Measurements from ENCODE around the gene YAF2. TPM values are rescaled to one million over a fixed set of nuclear protein-coding genes. Genes with fewer than 3 reads are reported as not detected.
A peak's percentile ranks its signal among the peaks of the same experiment; 100 is the strongest.

YAF2 gene
- total and polyA plus RNA-seq, 2 of the 13 experiments (the other 11 are each of a cell fraction or from before 2014, with no cell fraction given), result 8.4 to 11.7 TPM

DNA sequence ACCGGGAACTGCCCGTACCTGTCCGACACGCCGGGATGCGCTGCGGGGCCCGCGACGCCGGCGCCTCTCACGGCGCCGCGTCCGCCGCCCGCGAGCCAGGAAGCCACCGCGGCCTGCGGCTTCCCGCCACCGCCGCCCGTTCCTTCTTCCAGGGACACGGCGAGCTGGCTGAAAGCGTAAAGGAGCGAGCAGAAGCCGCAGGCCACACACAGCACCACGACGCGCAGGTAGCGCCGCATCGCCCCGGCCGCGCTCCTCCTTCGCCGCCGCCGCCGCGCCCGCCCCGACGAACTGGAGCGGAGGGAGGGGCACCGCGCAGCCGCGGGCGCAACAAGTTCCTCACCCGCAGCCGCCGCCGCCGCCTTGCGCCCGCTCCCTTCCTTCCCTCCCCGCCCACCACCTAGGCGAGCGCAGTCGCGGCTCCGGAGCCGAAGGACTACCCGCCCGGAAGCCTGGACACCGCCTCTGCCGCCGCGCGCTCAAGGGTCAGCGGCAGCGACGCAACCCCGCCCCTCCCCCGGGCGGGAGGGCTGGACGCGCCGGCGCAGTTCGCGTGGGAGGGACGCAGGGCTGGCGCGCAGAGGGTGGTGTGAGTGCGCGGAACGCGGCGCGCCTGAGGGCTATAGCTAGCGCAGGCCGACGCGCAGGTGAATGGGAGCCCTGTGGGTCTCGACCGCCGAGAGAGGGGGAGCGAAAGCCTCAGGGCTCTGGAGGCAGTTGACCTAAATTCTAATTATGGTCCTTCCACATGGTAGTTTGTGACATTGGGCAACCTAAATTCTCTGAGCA, 93.4 kb downstream of the YAF2 start, which contains the start of gene GXYLT1 (continued):
- TF ChIP-seq, protein P1, sequence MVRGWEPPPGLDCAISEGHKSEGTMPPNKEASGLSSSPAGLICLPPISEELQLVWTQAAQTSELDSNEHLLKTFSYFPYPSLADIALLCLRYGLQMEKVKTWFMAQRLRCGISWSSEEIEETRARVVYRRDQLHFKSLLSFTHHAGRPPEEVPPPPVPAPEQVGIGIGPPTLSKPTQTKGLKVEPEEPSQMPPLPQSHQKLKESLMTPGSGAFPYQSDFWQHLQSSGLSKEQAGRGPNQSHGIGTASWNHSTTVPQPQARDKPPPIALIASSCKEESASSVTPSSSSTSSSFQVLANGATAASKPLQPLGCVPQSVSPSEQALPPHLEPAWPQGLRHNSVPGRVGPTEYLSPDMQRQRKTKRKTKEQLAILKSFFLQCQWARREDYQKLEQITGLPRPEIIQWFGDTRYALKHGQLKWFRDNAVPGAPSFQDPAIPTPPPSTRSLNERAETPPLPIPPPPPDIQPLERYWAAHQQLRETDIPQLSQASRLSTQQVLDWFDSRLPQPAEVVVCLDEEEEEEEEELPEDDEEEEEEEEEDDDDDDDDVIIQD (CRISPR knock-in tag; IDR thresholded peaks at IDR 0.05; ENCODE audit: low read depth), result peak; percentile 52; the same call in 1 of the 2 replicates
- TF ChIP-seq MIER2 (CRISPR knock-in tag; IDR thresholded peaks at IDR 0.05) (no peak), CEBPB (IDR thresholded peaks at IDR 0.05; ENCODE audit: borderline replicate concordance, low read depth, low read length) (peak; percentile 19; the same call in 1 of the 2 replicates), SP1 (IDR thresholded peaks at IDR 0.05) (no peak), SP1 (CRISPR knock-in tag; IDR thresholded peaks at IDR 0.05) (peak; percentile 76), JUND (CRISPR knock-in tag; IDR thresholded peaks at IDR 0.05) (no peak), ZNF3 (CRISPR knock-in tag; IDR thresholded peaks at IDR 0.05) (no peak), KDM5A (IDR thresholded peaks at IDR 0.05; ENCODE audit: borderline replicate concordance, low read length) (0 out of 2 replicates have a peak, but pooled peaks have one; percentile 3)
- TF ChIP-seq, protein P2, sequence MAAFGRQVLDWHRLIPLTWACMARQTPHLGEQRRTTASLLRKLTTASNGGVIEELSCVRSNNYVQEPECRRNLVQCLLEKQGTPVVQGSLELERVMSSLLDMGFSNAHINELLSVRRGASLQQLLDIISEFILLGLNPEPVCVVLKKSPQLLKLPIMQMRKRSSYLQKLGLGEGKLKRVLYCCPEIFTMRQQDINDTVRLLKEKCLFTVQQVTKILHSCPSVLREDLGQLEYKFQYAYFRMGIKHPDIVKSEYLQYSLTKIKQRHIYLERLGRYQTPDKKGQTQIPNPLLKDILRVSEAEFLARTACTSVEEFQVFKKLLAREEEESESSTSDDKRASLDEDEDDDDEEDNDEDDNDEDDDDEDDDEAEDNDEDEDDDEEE (CRISPR knock-in tag; IDR thresholded peaks at IDR 0.05), result no peak; the same call in 1 of the 2 replicates
- TF ChIP-seq, protein P3, sequence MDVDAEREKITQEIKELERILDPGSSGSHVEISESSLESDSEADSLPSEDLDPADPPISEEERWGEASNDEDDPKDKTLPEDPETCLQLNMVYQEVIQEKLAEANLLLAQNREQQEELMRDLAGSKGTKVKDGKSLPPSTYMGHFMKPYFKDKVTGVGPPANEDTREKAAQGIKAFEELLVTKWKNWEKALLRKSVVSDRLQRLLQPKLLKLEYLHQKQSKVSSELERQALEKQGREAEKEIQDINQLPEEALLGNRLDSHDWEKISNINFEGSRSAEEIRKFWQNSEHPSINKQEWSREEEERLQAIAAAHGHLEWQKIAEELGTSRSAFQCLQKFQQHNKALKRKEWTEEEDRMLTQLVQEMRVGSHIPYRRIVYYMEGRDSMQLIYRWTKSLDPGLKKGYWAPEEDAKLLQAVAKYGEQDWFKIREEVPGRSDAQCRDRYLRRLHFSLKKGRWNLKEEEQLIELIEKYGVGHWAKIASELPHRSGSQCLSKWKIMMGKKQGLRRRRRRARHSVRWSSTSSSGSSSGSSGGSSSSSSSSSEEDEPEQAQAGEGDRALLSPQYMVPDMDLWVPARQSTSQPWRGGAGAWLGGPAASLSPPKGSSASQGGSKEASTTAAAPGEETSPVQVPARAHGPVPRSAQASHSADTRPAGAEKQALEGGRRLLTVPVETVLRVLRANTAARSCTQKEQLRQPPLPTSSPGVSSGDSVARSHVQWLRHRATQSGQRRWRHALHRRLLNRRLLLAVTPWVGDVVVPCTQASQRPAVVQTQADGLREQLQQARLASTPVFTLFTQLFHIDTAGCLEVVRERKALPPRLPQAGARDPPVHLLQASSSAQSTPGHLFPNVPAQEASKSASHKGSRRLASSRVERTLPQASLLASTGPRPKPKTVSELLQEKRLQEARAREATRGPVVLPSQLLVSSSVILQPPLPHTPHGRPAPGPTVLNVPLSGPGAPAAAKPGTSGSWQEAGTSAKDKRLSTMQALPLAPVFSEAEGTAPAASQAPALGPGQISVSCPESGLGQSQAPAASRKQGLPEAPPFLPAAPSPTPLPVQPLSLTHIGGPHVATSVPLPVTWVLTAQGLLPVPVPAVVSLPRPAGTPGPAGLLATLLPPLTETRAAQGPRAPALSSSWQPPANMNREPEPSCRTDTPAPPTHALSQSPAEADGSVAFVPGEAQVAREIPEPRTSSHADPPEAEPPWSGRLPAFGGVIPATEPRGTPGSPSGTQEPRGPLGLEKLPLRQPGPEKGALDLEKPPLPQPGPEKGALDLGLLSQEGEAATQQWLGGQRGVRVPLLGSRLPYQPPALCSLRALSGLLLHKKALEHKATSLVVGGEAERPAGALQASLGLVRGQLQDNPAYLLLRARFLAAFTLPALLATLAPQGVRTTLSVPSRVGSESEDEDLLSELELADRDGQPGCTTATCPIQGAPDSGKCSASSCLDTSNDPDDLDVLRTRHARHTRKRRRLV (CRISPR knock-in tag; IDR thresholded peaks at IDR 0.05), result no peak
- TF ChIP-seq, protein P4, sequence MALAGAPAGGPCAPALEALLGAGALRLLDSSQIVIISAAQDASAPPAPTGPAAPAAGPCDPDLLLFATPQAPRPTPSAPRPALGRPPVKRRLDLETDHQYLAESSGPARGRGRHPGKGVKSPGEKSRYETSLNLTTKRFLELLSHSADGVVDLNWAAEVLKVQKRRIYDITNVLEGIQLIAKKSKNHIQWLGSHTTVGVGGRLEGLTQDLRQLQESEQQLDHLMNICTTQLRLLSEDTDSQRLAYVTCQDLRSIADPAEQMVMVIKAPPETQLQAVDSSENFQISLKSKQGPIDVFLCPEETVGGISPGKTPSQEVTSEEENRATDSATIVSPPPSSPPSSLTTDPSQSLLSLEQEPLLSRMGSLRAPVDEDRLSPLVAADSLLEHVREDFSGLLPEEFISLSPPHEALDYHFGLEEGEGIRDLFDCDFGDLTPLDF (CRISPR knock-in tag; IDR thresholded peaks at IDR 0.05), result peak; percentile 89
- TF ChIP-seq, protein P5, sequence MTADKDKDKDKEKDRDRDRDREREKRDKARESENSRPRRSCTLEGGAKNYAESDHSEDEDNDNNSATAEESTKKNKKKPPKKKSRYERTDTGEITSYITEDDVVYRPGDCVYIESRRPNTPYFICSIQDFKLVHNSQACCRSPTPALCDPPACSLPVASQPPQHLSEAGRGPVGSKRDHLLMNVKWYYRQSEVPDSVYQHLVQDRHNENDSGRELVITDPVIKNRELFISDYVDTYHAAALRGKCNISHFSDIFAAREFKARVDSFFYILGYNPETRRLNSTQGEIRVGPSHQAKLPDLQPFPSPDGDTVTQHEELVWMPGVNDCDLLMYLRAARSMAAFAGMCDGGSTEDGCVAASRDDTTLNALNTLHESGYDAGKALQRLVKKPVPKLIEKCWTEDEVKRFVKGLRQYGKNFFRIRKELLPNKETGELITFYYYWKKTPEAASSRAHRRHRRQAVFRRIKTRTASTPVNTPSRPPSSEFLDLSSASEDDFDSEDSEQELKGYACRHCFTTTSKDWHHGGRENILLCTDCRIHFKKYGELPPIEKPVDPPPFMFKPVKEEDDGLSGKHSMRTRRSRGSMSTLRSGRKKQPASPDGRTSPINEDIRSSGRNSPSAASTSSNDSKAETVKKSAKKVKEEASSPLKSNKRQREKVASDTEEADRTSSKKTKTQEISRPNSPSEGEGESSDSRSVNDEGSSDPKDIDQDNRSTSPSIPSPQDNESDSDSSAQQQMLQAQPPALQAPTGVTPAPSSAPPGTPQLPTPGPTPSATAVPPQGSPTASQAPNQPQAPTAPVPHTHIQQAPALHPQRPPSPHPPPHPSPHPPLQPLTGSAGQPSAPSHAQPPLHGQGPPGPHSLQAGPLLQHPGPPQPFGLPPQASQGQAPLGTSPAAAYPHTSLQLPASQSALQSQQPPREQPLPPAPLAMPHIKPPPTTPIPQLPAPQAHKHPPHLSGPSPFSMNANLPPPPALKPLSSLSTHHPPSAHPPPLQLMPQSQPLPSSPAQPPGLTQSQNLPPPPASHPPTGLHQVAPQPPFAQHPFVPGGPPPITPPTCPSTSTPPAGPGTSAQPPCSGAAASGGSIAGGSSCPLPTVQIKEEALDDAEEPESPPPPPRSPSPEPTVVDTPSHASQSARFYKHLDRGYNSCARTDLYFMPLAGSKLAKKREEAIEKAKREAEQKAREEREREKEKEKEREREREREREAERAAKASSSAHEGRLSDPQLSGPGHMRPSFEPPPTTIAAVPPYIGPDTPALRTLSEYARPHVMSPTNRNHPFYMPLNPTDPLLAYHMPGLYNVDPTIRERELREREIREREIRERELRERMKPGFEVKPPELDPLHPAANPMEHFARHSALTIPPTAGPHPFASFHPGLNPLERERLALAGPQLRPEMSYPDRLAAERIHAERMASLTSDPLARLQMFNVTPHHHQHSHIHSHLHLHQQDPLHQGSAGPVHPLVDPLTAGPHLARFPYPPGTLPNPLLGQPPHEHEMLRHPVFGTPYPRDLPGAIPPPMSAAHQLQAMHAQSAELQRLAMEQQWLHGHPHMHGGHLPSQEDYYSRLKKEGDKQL (CRISPR knock-in tag; IDR thresholded peaks at IDR 0.05; ENCODE audit: low read depth), result no peak; the same call in 1 of the 2 replicates
- TF ChIP-seq, protein P6, sequence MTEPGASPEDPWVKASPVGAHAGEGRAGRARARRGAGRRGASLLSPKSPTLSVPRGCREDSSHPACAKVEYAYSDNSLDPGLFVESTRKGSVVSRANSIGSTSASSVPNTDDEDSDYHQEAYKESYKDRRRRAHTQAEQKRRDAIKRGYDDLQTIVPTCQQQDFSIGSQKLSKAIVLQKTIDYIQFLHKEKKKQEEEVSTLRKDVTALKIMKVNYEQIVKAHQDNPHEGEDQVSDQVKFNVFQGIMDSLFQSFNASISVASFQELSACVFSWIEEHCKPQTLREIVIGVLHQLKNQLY (CRISPR knock-in tag; IDR thresholded peaks at IDR 0.05), result peak; percentile 37; the same call in 1 of the 2 replicates

All from HepG2 (cell line).